COLO829 (cell line): ENCODE measurements around the gene CD302.
"Not testable (repeated sequence)": the region's sequence is repeated elsewhere in the genome, so short reads cannot be mapped to it uniquely, and the experiment has no call there.

Experiments
- DNase-seq: peaks from one replicate; pipeline ENCODE4 v3.0.0; 2012; ENCODE audit warnings: low spot score

Gene CD302, protein sequence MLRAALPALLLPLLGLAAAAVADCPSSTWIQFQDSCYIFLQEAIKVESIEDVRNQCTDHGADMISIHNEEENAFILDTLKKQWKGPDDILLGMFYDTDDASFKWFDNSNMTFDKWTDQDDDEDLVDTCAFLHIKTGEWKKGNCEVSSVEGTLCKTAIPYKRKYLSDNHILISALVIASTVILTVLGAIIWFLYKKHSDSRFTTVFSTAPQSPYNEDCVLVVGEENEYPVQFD

GRCh38 chr2:159797543-159798375, at the start of gene CD302:
CD302 (minus strand) TSS chr2:159798208; CDS start chr2:159798198, 10 bp downstream.
- DNase-seq: peak; percentile 29

DNA sequence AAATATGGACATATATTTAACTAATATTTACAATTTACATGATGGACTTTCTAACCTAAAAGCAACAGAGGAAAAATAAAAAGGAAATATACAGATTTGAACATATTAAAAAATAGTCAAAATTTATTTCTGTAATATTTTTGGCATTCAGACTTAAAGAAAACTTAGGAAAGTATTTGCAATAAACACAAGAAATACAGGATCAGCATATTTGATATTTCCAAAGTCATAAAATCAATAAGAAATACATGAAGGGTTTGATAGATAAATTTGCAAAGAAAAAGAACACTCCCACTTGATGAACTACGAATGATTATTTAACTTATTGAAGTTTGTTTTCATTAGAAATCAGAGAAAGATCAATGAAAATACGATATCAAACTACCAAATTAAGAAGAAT, 48.6 kb upstream of the CD302 start:
- no peak for DNase-seq

DNA sequence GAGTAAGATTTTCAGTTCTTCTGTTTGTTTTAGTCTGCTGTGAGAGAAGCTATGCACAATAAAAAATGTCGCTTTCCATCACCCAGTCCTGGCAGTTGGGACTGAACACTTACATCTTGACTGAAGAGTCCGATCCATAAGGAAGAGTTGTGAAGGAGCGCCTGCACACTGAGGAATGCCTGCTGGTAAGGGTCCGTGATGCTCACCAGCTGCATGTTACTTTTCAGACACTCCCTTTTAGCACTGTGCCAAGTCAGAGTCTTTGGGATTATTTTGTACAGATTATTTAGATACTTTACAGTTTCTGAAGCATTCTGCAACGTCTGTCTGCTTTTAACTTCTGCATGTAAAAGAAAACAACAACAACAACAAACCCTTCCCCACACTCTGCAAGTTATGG, 42.6 kb upstream of the CD302 start:
- DNase-seq: no peak

DNA sequence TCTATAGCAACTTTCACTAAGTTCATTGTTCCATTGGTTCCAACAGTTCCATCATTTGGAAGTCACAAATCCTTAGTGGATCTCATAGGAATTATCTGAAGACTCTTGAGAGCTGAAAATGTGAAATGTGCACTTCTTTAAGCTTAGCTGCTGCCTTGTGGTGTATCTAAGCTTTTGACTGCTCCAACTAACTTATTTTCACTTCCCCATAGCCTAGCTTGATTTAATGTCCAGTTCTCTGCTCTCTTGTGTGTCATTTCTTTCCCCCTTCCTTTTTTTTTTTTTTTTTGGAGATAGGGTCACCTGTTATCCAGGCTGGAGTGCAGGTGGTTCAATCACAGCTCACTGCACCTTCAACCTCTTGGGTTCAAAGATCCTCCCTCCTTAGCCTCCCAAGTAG, 34.9 kb upstream of the CD302 start:
- DNase-seq: no peak

GRCh38 chr2:159832026-159832425, 34.0 kb upstream of the CD302 start:
- DNase-seq: no peak

GRCh38 chr2:159829376-159829775, 31.4 kb upstream of the CD302 start:
- no peak for DNase-seq

- DNase-seq: no peak
Observed at GRCh38 chr2:159828738-159829137, 30.7 kb upstream of the CD302 start.

GRCh38 chr2:159822478-159822833, 24.4 kb upstream of the CD302 start:
- not testable (repeated sequence) for DNase-seq

GRCh38 chr2:159821775-159822477, 23.9 kb upstream of the CD302 start:
- not testable (repeated sequence) for DNase-seq

DNA sequence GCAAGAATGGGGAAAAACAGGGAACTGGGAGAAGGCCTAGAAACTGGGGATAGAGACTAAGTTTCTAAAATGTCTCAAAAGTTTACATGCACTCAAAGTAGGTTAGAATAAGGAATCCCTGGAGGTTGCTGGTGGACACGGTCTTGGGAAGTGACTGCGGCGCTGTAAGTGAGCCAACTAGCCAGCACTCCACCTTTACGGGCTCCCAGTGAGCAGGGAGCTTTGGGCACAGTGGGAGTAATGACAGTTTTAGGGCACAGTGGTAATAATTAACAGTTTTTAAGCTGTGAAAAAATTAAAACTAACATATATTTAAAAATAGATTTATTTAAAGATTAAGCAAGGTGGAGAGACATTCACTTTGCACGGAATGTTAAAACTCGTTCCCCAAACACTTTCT, 20.9 kb upstream of the CD302 start:
- no peak for DNase-seq

GRCh38 chr2:159817283-159817682, 19.3 kb upstream of the CD302 start:
- DNase-seq: no peak

DNA sequence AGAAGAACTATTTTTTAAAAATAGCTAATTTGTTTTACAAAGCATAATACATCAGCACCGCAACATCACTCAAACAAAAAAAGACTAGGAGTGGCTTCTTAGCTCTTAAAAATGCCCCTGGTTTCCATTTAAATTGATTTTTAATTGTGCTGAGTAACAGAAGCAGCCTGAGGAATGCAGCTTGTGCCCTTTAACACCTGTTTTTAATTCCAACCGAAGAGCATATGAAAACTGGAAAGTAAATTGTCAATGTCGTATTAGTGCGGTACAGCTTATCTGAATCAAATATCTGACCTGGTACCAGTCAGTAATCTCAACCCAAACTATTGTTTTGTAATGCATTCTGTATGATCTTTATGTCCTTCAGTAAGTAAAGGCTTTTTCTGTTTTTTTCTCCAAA, 13.2 kb upstream of the CD302 start:
- no peak for DNase-seq

- DNase-seq: no peak
Observed at GRCh38 chr2:159808032-159808425, 10.0 kb upstream of the CD302 start.

DNA sequence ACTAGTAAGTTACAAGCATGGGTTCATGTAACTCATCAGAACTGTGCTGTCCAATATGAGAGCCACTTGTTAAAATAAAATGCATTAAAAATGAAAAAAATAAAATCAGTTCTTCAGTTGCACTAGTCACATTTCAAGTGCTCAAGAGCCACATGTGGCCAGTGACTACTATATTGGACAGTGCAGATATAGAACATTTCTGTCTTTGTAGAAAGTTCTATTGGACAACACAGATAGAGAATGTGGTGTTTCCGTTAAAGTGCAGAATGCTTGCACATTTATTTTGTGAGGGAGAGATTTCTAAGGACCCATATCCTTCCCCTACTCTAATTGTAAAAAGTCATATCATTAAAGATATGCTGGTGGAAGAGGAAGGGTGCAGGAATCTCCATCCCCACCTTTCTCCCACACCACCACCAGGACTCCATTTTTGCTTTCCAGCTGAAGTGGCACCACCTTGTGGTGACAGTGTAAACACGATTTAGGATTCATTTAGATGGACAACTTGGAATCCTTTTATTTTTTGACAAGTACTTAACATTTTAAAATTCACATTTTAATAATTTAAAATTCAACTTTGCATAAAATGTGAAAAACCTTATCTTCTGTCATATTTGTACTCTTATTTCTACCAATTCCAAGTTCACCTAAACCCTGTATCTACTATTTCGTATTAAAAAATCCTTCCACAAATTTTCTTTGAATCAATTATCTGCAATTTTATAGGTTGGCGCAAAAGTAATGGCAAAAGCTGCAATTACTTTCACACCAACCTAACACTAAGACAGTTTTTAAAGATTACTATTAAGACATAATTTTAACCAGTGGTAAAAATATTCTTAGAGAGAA, 9.4 kb upstream of the CD302 start:
- peak; percentile 65 for DNase-seq

- DNase-seq: no peak
Observed at GRCh38 chr2:159804941-159805340, 6.9 kb upstream of the CD302 start.

- DNase-seq: no peak
Observed at GRCh38 chr2:159803235-159803962, 5.4 kb upstream of the CD302 start.

DNA sequence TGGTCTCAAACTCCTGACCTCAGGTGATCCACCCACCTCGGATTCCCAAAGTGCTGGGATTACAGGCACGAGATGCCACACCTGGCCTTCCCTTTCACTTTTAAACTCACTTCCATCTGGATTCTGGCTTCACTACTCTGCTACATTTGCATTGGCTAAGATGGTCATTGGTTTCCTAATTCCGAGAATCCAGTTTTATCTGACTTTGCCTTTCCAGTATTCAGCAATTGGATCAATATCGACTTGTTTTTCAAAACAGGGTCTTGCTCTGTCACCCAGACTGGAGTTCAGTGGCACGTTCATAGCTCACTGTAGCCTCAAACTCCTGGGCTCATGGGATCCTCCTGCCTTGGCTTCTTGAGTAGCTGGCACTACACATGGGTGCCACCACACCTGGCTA, 4.7 kb upstream of the CD302 start:
- DNase-seq: no peak

- DNase-seq: no peak
Observed at GRCh38 chr2:159799833-159800232, 1.8 kb upstream of the CD302 start.

DNA sequence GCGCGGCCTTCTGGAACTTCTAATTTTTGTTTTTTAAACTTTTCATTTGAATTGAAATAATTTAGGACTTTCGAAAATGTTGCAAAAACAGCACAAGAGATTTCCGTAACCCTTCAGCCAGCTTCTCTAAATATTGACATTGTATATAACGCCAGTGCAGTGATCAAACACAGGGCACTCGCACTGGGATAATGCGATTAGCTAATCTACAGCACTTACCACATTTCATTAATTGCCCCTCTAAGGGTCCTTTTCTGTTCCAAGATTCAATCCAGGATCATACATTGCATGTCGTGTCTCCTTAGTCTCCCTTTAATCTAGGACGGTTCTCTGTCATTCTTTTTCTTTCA, 343 bp upstream of the CD302 start:
- DNase-seq: no peak

DNA sequence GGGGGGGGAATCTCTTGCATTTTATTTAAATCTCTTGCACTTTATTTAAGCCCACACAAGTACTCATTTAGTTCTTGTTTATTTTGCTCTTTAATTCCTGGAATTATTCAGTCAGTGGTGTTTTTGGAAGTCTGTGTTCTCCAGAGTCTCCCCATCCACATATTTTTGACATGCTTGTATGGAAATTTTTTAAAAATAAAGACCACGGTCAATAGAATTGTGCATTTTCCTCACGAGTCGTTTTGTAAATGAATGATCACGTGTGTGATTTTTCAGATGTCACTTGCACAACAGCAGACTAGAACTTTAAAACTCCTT, 824 bp downstream of the CD302 start:
- no peak for DNase-seq

DNA sequence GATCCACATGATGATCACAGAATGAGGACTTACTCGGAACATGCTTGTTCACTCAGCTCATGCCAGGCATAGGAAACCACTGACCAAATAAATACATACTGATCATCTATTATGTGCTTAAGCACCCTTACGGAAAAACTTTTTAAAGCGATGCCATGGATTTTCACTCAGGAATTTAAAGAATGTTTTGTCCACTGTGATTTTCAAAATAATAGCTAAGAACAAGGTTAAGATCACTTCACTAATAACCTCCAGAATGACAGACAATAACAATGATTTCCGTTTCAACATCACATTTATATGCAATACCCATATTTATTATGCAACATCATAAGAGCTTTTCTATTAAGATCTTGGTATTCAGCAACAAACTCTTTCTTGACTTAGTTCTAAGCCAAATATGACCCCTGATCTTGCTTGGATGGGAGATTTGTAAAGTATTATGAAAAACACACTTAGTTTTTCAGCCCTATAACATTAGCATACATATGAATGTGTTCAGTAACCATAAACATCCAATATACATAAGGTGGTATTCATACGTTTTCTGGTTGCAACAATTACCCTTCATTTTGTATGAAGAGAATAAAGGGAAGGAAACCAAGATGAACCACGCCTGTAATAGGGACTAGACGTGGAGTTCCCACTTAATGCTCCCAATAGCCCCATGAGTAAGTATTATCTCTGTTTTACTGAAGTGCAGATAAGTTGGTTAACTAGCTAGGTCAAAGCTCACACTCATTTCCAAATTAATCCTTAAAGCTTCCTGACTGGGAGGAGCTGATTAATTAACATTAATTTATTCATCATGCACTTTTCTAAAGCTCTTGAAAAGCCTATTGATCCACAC, 1.9 kb downstream of the CD302 start:
- DNase-seq: no peak
